CD8-positive, alpha-beta memory T cell (primary cell): ENCODE results near the gene AMZ2. TPM values are rescaled to one million over a fixed set of nuclear protein-coding genes. Genes with fewer than 3 reads are reported as not detected.

Source experiments
- CTCF ChIA-PET: fragments of 350-600 bp; sonication (Branson Sonifier 250); formaldehyde crosslinking; loops from one replicate; lab custom pipeline; 2021; ENCODE audit warnings: antibody characterized with exemption; lab: Charles Lee
- POLR2A ChIA-PET: fragments of 350-600 bp; sonication (Branson Sonifier 250); formaldehyde crosslinking; loops from one replicate; lab custom pipeline; 2021; ENCODE audit warnings: antibody characterized with exemption; lab: Charles Lee
- DNase-seq, 5 donors: peaks; one replicate each; pipeline versions ENCODE4 v3.0.0 to v3.0.0-alpha.2; 2020 to 2022; ENCODE audit warnings: mixed read lengths in 1 of 5
- H3K27ac ChIP-seq: one replicate; pipeline ENCODE4 v1.7.0; 2013; ENCODE audit warnings: low read depth, mild to moderate bottlenecking, low read length, moderate library complexity
- H3K27me3 ChIP-seq: 2 replicates; pipeline ENCODE4 v1.7.0; 2013; ENCODE audit warnings: low read length, mild to moderate bottlenecking; ENCODE audit not compliant: insufficient read depth, poor library complexity, severe bottlenecking
- H3K36me3 ChIP-seq: 2 replicates; pipeline ENCODE4 v1.7.0; 2013; ENCODE audit warnings: mild to moderate bottlenecking, low read length, moderate library complexity; ENCODE audit not compliant: insufficient read depth
- H3K4me1 ChIP-seq: 2 replicates; pipeline ENCODE4 v1.7.0; 2013; ENCODE audit warnings: mild to moderate bottlenecking, low read length, moderate library complexity; ENCODE audit not compliant: insufficient read depth
- H3K4me3 ChIP-seq: 2 replicates; pipeline ENCODE4 v1.7.0; 2013; ENCODE audit warnings: mild to moderate bottlenecking, low read length
- H3K9me3 ChIP-seq: 2 replicates; pipeline ENCODE4 v1.7.0; 2013; ENCODE audit warnings: mild to moderate bottlenecking, low read length
- H3K27ac Mint-ChIP-seq, 8 donors: one replicate each; pipeline ENCODE4 v1.8.0; 2020 to 2021; ENCODE audit warnings: mixed read lengths in 8 of 8, mild to moderate bottlenecking in 6 of 8, inconsistent platforms in 3 of 8, moderate library complexity in 3 of 8
- H3K27me3 Mint-ChIP-seq, 2 donors: one replicate each; pipeline ENCODE4 v1.8.0; 2020 to 2021; ENCODE audit warnings: mixed read lengths in 2 of 2, mild to moderate bottlenecking in 1 of 2, moderate library complexity in 1 of 2
- H3K36me3 Mint-ChIP-seq, 3 donors: one replicate each; pipeline ENCODE4 v1.8.0; 2020 to 2021; ENCODE audit warnings: mixed read lengths in 3 of 3, inconsistent platforms in 1 of 3, mild to moderate bottlenecking in 1 of 3
- H3K4me1 Mint-ChIP-seq, 3 donors: one replicate each; pipeline ENCODE4 v1.8.0; 2020 to 2021; ENCODE audit warnings: mixed read lengths in 3 of 3, inconsistent platforms in 1 of 3, mild to moderate bottlenecking in 1 of 3
- H3K4me3 Mint-ChIP-seq, 7 donors: one replicate each; pipeline ENCODE4 v1.8.0; 2020 to 2021; ENCODE audit warnings: mixed read lengths in 7 of 7, mild to moderate bottlenecking in 6 of 7, moderate library complexity in 4 of 7, inconsistent platforms in 2 of 7
- H3K9me3 Mint-ChIP-seq, 5 donors: one replicate each; pipeline ENCODE4 v1.8.0; 2020 to 2022; ENCODE audit warnings: mixed read lengths in 5 of 5, mild to moderate bottlenecking in 3 of 5, moderate library complexity in 2 of 5, inconsistent platforms in 1 of 5
- polyA plus RNA-seq: library from polyadenylated mRNA; unstranded; fragments of 300-500 nt; fragmentation: Illumina TruSeq; gene quantifications from one replicate; pipeline ENCODE4 v1.2.3, GENCODE V29; 2021
- total RNA-seq, 2 experiments: library from RNA; stranded (reverse); gene quantifications; one replicate each; pipeline ENCODE4 v1.2.3, GENCODE V29; 2021

Gene AMZ2
- total and polyA plus RNA-seq, 3 experiments from 2014 or later: 113 to 141 (median 118) TPM

DNA sequence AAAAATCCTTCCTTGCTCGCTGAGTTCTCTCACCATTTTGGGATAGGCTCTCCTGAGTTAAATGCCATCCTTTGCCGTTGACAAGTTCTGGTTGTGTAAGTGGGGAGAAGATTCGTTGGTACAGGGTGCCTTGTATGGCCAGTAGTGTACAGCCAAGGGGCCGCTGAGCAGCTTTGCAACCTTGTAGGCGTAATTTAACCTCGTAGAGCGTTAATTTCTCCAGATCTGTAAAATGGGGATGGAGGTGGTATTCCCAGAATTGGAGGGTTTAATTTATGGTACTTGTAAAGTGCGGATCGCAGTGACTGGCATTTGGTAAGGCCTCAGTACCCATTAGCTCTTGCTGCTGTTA is 44.8 kb downstream of the AMZ2 start:
- Histone ChIP-seq H3K4me3 (peak overlapping the region; percentile 68), H3K36me3 (no peaks in the 10 kb centered on the region), H3K27ac (peak overlapping the region; percentile 94), H3K4me1 (peaks cover 67% of the 10 kb centered on the region), H3K27me3 (no peaks in the 10 kb centered on the region), H3K9me3 (no peaks in the 10 kb centered on the region)
- H3K4me3 Mint-ChIP-seq: peak overlapping the region; percentile 84 to 100 (median 85)
- peak overlapping the region; percentile 84 to 100 (median 94) for H3K27ac Mint-ChIP-seq
- ChIA-PET POLR2A (interaction anchor here (1.2 to 3.8 kb wide), 12 partner anchors 18 to 166 kb away, joined by 3 to 42 read pairs (median 10); partner anchors contain the start of genes AMZ2 and WIPI1), CTCF (interaction anchor here (1.0 to 4.0 kb wide), 6 partner anchors 34 to 145 kb away, joined by 3 to 21 read pairs (median 4); no protein-coding TSS in a partner anchor)
- H3K4me1 Mint-ChIP-seq: peaks cover 55 to 84% (median 70%) of the 10 kb centered on the region in 3 donors
- no peak for DNase-seq
- H3K27me3 Mint-ChIP-seq: no peaks in the 10 kb centered on the region
- H3K9me3 Mint-ChIP-seq: no peaks in the 10 kb centered on the region
- H3K36me3 Mint-ChIP-seq: peaks cover 0 to 6% (median 0%) of the 10 kb centered on the region in 3 donors

GRCh38 chr17:68293490-68294195 is 45.8 kb downstream of the AMZ2 start:
- POLR2A ChIA-PET: interaction anchor here (0.5 to 3.8 kb wide), 2 partner anchors 51 to 59 kb away, joined by 3 to 25 read pairs; no protein-coding TSS in a partner anchor
- no peak overlapping the region for H3K4me3 ChIP-seq
- Mint-ChIP-seq H3K27ac (peak overlapping the region in 2 of 8 donors; percentile 70 to 100), H3K4me3 (peak overlapping the region in 3 of 7 donors; percentile 19 to 45 (median 27)), H3K36me3 (peaks cover 0 to 6% (median 0%) of the 10 kb centered on the region in 3 donors), H3K4me1 (peaks cover 58 to 86% (median 68%) of the 10 kb centered on the region in 3 donors), H3K27me3 (no peaks in the 10 kb centered on the region), H3K9me3 (no peaks in the 10 kb centered on the region)
- no peaks in the 10 kb centered on the region for H3K9me3 ChIP-seq
- CTCF ChIA-PET: interaction anchor here (1.6 kb wide), 1 partner anchor 138 kb away, joined by 3 read pairs; no protein-coding TSS in a partner anchor
- no peaks in the 10 kb centered on the region for H3K27me3 ChIP-seq
- no peaks in the 10 kb centered on the region for H3K36me3 ChIP-seq
- DNase-seq: no peak
- no peak overlapping the region for H3K27ac ChIP-seq
- peaks cover 71% of the 10 kb centered on the region for H3K4me1 ChIP-seq

GRCh38 chr17:68294196-68294555 is 46.3 kb downstream of the AMZ2 start:
- Mint-ChIP-seq H3K27me3 (no peaks in the 10 kb centered on the region), H3K27ac (peak overlapping the region in 2 of 8 donors; percentile 21 to 62), H3K4me1 (peaks cover 55 to 85% (median 66%) of the 10 kb centered on the region in 3 donors), H3K36me3 (peaks cover 0 to 6% (median 0%) of the 10 kb centered on the region in 3 donors), H3K9me3 (no peaks in the 10 kb centered on the region), H3K4me3 (peak overlapping the region in 2 of 7 donors; percentile 19 to 45)
- Histone ChIP-seq H3K4me3 (no peak overlapping the region), H3K36me3 (no peaks in the 10 kb centered on the region), H3K4me1 (peaks cover 69% of the 10 kb centered on the region), H3K27me3 (no peaks in the 10 kb centered on the region), H3K27ac (no peak overlapping the region), H3K9me3 (no peaks in the 10 kb centered on the region)
- ChIA-PET CTCF (no interaction called here), POLR2A (no interaction called here)
- DNase-seq: no peak

GRCh38 chr17:68294617-68295016 is 46.8 kb downstream of the AMZ2 start:
- Mint-ChIP-seq H3K27me3 (no peaks in the 10 kb centered on the region), H3K4me1 (peaks cover 51 to 85% (median 65%) of the 10 kb centered on the region in 3 donors), H3K4me3 (peak overlapping the region in 3 of 7 donors; percentile 51 to 90 (median 59)), H3K27ac (peak overlapping the region in 6 of 8 donors; percentile 17 to 96 (median 72)), H3K36me3 (peaks cover 0 to 6% (median 3%) of the 10 kb centered on the region in 3 donors), H3K9me3 (no peaks in the 10 kb centered on the region)
- no peaks in the 10 kb centered on the region for H3K36me3 ChIP-seq
- peaks cover 64% of the 10 kb centered on the region for H3K4me1 ChIP-seq
- H3K4me3 ChIP-seq: no peak overlapping the region
- ChIA-PET CTCF (no interaction called here), POLR2A (no interaction called here)
- H3K27ac ChIP-seq: no peak overlapping the region
- no peaks in the 10 kb centered on the region for H3K27me3 ChIP-seq
- H3K9me3 ChIP-seq: no peaks in the 10 kb centered on the region
- DNase-seq: no peak

DNA sequence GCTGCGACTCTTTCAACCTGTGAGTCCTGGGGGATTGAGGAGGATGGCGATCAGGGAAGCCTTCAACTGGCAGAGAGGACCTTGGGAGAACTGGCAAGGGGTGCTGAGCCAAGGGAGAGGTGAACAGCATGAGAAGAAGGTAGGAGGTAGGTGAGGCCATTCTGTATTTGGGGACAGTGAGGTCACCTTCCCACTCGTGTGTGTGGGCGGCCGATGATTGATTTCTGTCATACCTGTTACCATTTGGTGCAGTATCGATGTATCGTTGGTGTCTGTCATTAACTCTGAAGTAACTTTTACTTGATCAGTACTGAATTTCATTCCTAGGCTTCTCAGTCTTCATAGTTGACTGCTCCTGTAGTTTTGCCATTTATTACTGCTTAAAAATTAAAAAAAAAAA is 47.2 kb downstream of the AMZ2 start:
- H3K27ac ChIP-seq: no peak overlapping the region
- no peaks in the 10 kb centered on the region for H3K9me3 Mint-ChIP-seq
- H3K36me3 ChIP-seq: no peaks in the 10 kb centered on the region
- H3K4me1 Mint-ChIP-seq: peaks cover 46 to 83% (median 61%) of the 10 kb centered on the region in 3 donors
- DNase-seq: no peak
- H3K36me3 Mint-ChIP-seq: peaks cover 0 to 6% (median 3%) of the 10 kb centered on the region in 3 donors
- H3K4me3 ChIP-seq: no peak overlapping the region
- H3K4me3 Mint-ChIP-seq: peak overlapping the region in 3 of 7 donors; percentile 51 to 90 (median 59)
- POLR2A ChIA-PET: no interaction called here
- CTCF ChIA-PET: no interaction called here
- H3K4me1 ChIP-seq: peaks cover 61% of the 10 kb centered on the region
- H3K27me3 ChIP-seq: no peaks in the 10 kb centered on the region
- no peaks in the 10 kb centered on the region for H3K27me3 Mint-ChIP-seq
- no peaks in the 10 kb centered on the region for H3K9me3 ChIP-seq
- H3K27ac Mint-ChIP-seq: peak overlapping the region in 6 of 8 donors; percentile 56 to 96 (median 72)

GRCh38 chr17:68296217-68297191 is 48.7 kb downstream of the AMZ2 start:
- peaks cover 61% of the 10 kb centered on the region for H3K4me1 ChIP-seq
- Mint-ChIP-seq H3K27ac (peak overlapping the region; percentile 8 to 97 (median 91)), H3K27me3 (no peaks in the 10 kb centered on the region), H3K4me3 (peak overlapping the region; percentile 74 to 89 (median 82)), H3K9me3 (no peaks in the 10 kb centered on the region), H3K4me1 (peaks cover 45 to 85% (median 60%) of the 10 kb centered on the region in 3 donors), H3K36me3 (peaks cover 0 to 3% (median 0%) of the 10 kb centered on the region in 3 donors)
- ChIA-PET POLR2A (interaction anchor here (0.6 to 1.0 kb wide), 4 partner anchors 57 to 161 kb away, joined by 3 to 5 read pairs (median 3); partner anchors contain the start of gene WIPI1), CTCF (interaction anchor here (0.8 to 2.2 kb wide), 15 partner anchors 10 to 136 kb away, joined by 3 to 6 read pairs (median 3); no protein-coding TSS in a partner anchor)
- peak overlapping the region; percentile 17 for H3K27ac ChIP-seq
- H3K4me3 ChIP-seq: peak overlapping the region; percentile 36
- H3K36me3 ChIP-seq: no peaks in the 10 kb centered on the region
- no peaks in the 10 kb centered on the region for H3K9me3 ChIP-seq
- H3K27me3 ChIP-seq: no peaks in the 10 kb centered on the region
- DNase-seq: peak; percentile 60 to 88 (median 84)

GRCh38 chr17:68297195-68297594 is 49.4 kb downstream of the AMZ2 start:
- peak overlapping the region; percentile 17 for H3K27ac ChIP-seq
- H3K9me3 Mint-ChIP-seq: no peaks in the 10 kb centered on the region
- DNase-seq: no peak
- H3K4me3 Mint-ChIP-seq: peak overlapping the region; percentile 74 to 89 (median 82)
- H3K4me3 ChIP-seq: peak overlapping the region; percentile 36
- peaks cover 0 to 3% (median 0%) of the 10 kb centered on the region in 3 donors for H3K36me3 Mint-ChIP-seq
- CTCF ChIA-PET: interaction anchor here (0.8 to 2.2 kb wide), 12 partner anchors 9 to 135 kb away, joined by 3 to 6 read pairs (median 4); no protein-coding TSS in a partner anchor
- H3K36me3 ChIP-seq: no peaks in the 10 kb centered on the region
- no peaks in the 10 kb centered on the region for H3K27me3 ChIP-seq
- H3K4me1 ChIP-seq: peaks cover 60% of the 10 kb centered on the region
- no peaks in the 10 kb centered on the region for H3K27me3 Mint-ChIP-seq
- no peaks in the 10 kb centered on the region for H3K9me3 ChIP-seq
- POLR2A ChIA-PET: interaction anchor here (0.8 to 1.0 kb wide), 3 partner anchors 56 to 160 kb away, joined by 3 to 5 read pairs (median 3); partner anchors contain the start of gene WIPI1
- peaks cover 48 to 87% (median 66%) of the 10 kb centered on the region in 3 donors for H3K4me1 Mint-ChIP-seq
- peak overlapping the region; percentile 8 to 97 (median 91) for H3K27ac Mint-ChIP-seq
